ENCODE results near the gene TNFSF12.

GRCh38 chr17:7563115-7563869 lies 14.4 kb downstream of the TNFSF12 start:
- TF ChIP-seq ZNF282 (CRISPR knock-in tag; IDR thresholded peaks at IDR 0.05) = no peak
- TF ChIP-seq POLR2A (conservative IDR thresholded peaks at IDR 0.05) = no peak
- no peak for TF ChIP-seq BACH1 (tag; IDR thresholded peaks at IDR 0.05)
- TF ChIP-seq UBTF (IDR thresholded peaks at IDR 0.05; ENCODE audit: borderline replicate concordance in 1 of 2, low read depth in 2 of 2, low read length in 2 of 2) = no peak
- TF ChIP-seq ZNF24 (IDR thresholded peaks at IDR 0.05) = no peak
- TF ChIP-seq PATZ1 (CRISPR knock-in tag; IDR thresholded peaks at IDR 0.05; ENCODE audit: borderline replicate concordance) = no peak
- TF ChIP-seq CTCF (IDR thresholded peaks at IDR 0.05 in 2 of 3, conservative IDR thresholded peaks at IDR 0.05 in 1 of 3; ENCODE audit: insufficient read depth in 2 of 3, low read depth in 1 of 3, low read length in 3 of 3) = no peak
- no peak for TF ChIP-seq BMI1 (IDR thresholded peaks at IDR 0.05; ENCODE audit: low read length)
- no peak for TF ChIP-seq RAD21 (CRISPR knock-in tag; conservative IDR thresholded peaks at IDR 0.05 in 1 of 2, IDR thresholded peaks at IDR 0.05 in 1 of 2)
- no peak for TF ChIP-seq ATF2 (CRISPR knock-in tag; IDR thresholded peaks at IDR 0.05)
- TF ChIP-seq ZBTB11 (CRISPR knock-in tag; IDR thresholded peaks at IDR 0.05) = no peak
- no peak for TF ChIP-seq GABPB1 (CRISPR knock-in tag; IDR thresholded peaks at IDR 0.05)
- TF ChIP-seq NRF1 (conservative IDR thresholded peaks at IDR 0.05 in 1 of 2, IDR thresholded peaks at IDR 0.05 in 1 of 2) = no peak
- TF ChIP-seq NFIC (IDR thresholded peaks at IDR 0.05) = no peak
